Measurements from ENCODE around the gene CIBAR2.

DNA sequence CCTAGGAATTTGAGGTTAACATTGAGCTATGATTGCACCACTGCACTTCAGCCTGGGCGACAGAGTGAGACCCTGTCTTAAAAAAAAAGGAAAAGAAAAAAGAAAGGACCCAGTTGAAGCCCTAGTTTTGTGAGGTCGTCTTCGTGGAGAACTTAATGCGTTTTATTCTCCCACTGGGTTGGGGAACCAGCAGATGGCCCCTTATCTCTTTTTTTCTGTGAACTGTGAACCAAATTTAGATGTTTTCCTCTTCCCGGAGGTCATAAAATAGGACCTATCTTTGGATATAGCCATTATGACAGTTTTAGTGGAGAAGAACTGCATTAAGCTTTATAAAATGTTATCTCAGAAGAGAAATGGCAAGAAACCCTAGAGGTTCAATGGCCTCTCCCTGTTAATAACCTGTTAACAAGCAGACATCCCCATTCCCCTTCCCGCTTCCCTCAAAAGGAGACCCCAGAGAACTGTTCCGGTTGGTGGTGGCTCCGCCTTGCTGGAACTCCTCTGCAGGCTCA lies 61.1 kb downstream of the CIBAR2 start:
- TF ChIP-seq POLR2AphosphoS5 (IDR thresholded peaks at IDR 0.05) (no peak), POLR2A (IDR thresholded peaks at IDR 0.05) (no peak), EP300 (IDR thresholded peaks at IDR 0.05; ENCODE audit: low read depth) (no peak)
- TF ChIP-seq, protein P1, sequence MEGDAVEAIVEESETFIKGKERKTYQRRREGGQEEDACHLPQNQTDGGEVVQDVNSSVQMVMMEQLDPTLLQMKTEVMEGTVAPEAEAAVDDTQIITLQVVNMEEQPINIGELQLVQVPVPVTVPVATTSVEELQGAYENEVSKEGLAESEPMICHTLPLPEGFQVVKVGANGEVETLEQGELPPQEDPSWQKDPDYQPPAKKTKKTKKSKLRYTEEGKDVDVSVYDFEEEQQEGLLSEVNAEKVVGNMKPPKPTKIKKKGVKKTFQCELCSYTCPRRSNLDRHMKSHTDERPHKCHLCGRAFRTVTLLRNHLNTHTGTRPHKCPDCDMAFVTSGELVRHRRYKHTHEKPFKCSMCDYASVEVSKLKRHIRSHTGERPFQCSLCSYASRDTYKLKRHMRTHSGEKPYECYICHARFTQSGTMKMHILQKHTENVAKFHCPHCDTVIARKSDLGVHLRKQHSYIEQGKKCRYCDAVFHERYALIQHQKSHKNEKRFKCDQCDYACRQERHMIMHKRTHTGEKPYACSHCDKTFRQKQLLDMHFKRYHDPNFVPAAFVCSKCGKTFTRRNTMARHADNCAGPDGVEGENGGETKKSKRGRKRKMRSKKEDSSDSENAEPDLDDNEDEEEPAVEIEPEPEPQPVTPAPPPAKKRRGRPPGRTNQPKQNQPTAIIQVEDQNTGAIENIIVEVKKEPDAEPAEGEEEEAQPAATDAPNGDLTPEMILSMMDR (IDR thresholded peaks at IDR 0.05) = no peak
